GM06990 (cell line): ENCODE data around the gene ESCO1.

Source experiments
- DNase-seq: peaks from one replicate; pipeline ENCODE4 v3.0.0-alpha.2; 2011; ENCODE audit not compliant: insufficient read length; ENCODE audit errors: extremely low read depth
- H3K27me3 ChIP-seq: replicated peaks from 2 replicates; pipeline ENCODE4 v1.6.0; 2011; ENCODE audit warnings: low read length; ENCODE audit not compliant: control insufficient read depth, insufficient read depth
- H3K36me3 ChIP-seq: 2 replicates; pipeline ENCODE4 v1.5.1; 2011; ENCODE audit warnings: low read length; ENCODE audit not compliant: control insufficient read depth, insufficient read depth
- H3K4me3 ChIP-seq: replicated peaks from 2 replicates; pipeline ENCODE4 v1.5.1; 2011; ENCODE audit warnings: low read depth, mild to moderate bottlenecking, control low read depth, low read length
- TF ChIP-seq, protein P1 (sequence below): IDR thresholded peaks from 2 replicates; pipeline ENCODE4 v1.5.1; 2011; ENCODE audit warnings: low read length, control low read depth, mild to moderate bottlenecking, inconsistent platforms; ENCODE audit not compliant: insufficient read depth, poor library complexity, severe bottlenecking

ESCO1 gene

DNA sequence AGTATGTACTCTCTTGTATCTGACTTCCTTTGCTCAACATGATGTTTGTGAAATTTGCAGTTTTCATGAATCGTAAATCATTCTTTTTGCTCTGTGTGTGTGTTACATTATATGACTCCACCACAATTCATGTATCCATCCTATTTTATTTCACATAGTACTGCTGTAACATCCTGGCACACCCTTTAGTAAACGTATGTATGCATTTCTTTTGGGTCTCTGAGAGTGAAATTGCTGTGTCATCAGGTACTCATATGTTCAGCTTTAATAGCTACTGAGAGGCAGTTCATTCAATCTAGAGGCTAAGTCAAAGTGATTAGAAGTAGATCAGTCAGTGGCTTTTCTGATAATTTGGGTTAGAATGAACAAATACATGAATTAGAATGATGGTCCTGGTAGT lies 118.8 kb downstream of the ESCO1 start:
- Histone ChIP-seq H3K27me3 (no peaks in the 10 kb centered on the region; the same call in 1 of the 2 replicates), H3K36me3 (no peaks in the 10 kb centered on the region), H3K4me3 (no peak overlapping the region)
- DNase-seq: no peak
- TF ChIP-seq, protein P1, sequence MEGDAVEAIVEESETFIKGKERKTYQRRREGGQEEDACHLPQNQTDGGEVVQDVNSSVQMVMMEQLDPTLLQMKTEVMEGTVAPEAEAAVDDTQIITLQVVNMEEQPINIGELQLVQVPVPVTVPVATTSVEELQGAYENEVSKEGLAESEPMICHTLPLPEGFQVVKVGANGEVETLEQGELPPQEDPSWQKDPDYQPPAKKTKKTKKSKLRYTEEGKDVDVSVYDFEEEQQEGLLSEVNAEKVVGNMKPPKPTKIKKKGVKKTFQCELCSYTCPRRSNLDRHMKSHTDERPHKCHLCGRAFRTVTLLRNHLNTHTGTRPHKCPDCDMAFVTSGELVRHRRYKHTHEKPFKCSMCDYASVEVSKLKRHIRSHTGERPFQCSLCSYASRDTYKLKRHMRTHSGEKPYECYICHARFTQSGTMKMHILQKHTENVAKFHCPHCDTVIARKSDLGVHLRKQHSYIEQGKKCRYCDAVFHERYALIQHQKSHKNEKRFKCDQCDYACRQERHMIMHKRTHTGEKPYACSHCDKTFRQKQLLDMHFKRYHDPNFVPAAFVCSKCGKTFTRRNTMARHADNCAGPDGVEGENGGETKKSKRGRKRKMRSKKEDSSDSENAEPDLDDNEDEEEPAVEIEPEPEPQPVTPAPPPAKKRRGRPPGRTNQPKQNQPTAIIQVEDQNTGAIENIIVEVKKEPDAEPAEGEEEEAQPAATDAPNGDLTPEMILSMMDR: no peak

DNA sequence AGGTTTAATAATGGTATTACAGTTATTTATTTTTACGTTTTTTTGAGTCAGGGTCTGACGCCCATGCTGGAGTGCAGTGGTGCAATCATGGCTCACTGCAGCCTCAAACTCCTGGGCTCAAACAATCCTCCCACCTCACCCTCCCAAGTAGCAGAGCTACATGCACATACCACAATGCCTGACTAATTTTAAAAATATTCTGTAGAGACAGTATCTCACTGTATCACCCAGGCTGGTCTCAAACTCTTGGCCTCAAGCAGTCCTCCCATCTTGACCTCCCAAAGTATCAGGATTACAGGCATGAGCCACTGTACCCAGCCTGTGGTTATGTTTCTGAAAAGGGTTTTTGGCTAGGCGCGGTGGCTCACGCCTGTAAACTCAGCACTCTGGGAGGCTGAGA lies 120.8 kb downstream of the ESCO1 start:
- Histone ChIP-seq H3K4me3 (no peak overlapping the region), H3K36me3 (no peaks in the 10 kb centered on the region), H3K27me3 (no peaks in the 10 kb centered on the region; the same call in 1 of the 2 replicates)
- TF ChIP-seq, protein P1: no peak
- no peak for DNase-seq
